GM18526 (cell line): Measurements from ENCODE around the gene KLF18.

Source experiments
- POLR2A ChIP-seq: IDR thresholded peaks from 3 replicates; pipeline ENCODE4 v1.6.1; 2011; ENCODE audit not compliant: insufficient read length; ENCODE audit errors: extremely low read depth

Gene KLF18

DNA sequence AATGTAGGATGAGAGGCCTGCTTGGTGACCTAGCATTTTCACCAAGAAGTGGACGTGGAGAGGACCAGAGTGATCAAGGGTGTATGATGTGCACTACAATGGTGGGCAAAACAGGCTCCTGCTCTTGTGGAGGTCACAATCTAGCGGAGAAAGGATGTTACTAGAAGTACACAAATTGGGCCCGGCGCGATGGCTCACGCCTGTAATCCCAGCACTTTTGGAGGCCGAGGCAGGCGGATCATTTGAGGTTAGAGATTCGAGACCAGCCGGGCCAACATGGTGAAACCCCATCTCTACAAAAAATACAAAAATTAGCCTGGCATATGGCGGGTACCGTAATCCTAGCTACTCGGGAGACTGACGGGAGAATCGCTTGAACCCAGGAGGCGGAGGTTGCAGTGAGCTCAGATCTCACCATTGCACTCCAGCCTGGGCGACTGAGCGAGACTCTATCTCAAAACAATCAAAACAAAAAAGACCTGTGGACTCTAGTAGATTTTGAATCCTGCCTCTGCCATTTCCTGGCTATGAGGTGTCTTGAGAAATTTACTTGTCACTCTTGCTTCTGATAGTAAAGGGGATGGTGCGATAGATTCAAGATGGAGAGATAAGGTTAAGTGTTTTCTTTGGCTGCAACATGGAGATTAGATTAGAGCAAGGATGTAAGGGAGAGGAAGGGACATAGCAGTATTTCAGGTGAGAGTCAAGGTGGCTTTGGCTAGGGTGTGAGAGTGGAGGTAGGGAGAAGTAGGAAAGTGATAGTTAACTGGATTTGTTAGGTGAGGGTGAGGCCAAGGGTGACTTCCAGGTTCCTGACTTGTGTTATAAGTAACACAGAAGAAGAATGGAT, 7.1 kb downstream of the KLF18 start:
- no peak for TF ChIP-seq POLR2A

DNA sequence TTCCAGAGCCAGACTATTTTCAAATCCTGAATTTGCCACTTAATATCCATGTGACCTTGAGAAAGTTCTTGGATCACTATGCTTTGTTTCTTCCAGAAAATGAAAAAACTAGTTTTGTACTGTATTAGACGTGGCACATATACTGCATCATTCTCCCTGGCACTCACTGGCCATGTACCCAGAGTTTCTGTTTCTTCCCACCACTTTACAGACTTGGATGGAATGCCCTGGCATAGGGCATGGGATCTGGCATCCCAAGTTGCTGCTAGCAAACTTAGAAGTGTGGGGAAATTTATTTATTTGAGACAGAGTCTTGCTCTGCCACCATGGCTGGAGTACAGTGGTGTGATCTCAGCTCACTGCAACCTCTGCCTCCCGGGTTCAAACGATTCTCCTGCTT, 10.0 kb downstream of the KLF18 start:
- no peak for TF ChIP-seq POLR2A

DNA sequence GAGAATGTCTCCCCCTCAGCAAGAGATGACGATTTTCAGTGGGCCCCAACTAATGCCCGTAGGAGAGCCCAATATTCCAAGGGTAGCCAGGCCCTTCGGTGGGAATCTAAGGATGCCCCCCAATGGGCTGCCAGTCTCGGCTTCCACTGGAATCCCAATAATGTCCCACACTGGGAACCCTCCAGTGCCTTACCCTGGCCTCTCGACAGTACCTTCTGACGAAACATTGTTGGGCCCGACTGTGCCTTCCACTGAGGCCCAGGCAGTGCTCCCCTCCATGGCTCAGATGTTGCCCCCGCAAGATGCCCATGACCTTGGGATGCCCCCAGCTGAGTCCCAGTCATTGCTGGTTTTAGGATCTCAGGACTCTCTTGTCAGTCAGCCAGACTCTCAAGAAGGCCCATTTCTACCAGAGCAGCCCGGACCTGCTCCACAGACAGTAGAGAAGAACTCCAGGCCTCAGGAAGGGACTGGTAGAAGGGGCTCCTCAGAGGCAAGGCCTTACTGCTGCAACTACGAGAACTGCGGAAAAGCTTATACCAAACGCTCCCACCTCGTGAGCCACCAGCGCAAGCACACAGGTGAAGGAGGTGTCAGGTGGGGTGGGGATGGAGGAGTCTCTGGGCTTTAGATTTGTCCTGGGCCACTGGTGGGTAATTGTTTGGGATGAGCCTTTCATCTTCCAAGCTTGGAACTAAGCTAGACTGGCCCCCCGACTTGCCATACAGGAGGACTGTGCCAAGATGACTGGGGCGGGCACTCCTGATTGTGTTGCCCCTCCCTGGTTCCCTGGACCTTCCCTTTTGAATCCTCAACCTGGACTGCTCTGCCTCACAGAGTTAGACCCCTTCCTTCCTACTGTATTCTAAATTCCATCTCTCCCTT, 11.6 kb downstream of the KLF18 start:
- no peak for TF ChIP-seq POLR2A

DNA sequence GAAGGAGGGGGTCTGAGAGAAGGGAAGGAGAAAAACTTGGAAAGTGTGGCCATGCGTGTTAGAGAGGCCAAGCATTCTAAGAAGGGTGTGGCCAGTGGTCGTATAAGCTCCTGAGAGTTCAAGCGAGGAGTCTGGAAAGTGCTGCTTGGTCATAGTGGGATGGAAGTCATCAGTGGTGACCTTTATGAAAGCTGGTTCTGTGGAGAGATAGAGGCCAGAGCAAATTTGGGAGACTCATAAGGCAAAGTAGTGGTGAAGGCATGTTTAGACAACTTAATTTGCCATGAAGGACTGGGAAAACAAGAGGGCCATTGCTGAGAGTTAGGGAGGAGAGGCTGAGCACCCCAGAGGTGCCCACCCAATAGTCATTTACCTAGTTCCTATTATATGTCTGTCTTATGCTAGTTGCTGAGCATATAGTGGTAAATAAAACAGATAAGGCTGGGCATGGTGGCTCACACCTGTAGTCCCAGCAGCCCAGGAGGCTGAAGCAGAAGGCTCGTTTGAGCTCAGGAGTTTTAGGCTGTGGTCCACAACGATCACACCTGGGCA, 21.0 kb downstream of the KLF18 start:
- TF ChIP-seq POLR2A: no peak

DNA sequence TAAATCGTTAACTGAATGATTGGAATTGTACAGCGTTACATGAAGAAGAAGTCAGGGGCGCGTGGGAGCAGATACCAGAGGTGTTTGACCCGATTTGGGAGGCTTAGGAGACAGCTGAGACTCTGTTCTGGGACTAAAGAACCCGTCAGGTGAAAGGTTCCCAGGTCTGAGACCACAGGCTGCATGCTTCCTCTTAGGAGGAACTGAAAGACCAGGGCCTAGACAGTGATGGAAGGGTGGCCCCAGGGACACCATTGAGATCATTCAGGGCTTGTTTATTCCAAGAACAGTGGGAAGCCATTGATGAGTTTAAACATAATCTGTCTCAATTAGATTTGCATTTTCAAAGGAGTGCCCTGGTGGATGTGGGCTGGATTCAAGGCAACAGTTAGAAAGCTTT, 21.9 kb downstream of the KLF18 start:
- TF ChIP-seq POLR2A: no peak

DNA sequence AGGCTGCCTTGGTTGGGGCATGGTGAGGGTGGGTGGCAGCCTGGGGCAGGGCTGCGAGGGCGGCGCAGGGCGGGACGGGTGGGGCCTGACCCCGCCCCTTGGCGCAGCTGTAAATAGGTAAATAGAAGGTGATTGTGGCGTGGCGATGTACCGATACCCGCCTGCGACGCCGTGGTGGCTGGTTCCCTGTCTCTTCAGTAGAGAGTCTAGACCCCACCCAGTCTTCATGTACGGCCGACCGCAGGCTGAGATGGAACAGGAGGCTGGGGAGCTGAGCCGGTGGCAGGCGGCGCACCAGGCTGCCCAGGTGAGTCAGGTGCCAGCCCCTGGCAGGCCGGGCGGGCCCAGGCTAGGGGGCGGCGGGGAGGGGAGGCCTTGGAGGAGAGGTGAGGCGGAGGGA, 22.7 kb downstream of the KLF18 start, which contains the start of gene KLF17:
Gene KLF17 (plus strand): TSS at position 140 of the 400 bp plus-strand sequence. CDS start 87 bp downstream, at position 227.
- no peak for TF ChIP-seq POLR2A

DNA sequence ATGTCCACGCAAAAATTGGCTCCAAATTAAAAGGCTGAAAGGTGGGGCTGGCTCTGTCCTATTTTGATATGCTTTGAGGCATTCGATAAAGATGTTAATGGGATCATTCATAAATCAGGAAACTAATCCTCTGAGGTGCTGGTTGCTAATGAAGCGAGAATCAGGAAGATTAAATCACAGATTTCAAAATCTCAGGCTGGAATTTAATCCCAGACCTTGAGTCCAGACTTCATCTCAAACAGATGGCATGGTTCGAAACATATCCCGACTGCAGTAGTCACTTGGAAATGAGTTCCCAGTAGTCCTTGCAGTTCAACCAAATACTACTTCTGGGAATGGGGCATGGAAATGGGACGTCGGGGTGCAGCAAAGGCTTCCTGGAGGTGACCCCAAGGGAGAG, 27.3 kb downstream of the KLF18 start:
- no peak for TF ChIP-seq POLR2A

DNA sequence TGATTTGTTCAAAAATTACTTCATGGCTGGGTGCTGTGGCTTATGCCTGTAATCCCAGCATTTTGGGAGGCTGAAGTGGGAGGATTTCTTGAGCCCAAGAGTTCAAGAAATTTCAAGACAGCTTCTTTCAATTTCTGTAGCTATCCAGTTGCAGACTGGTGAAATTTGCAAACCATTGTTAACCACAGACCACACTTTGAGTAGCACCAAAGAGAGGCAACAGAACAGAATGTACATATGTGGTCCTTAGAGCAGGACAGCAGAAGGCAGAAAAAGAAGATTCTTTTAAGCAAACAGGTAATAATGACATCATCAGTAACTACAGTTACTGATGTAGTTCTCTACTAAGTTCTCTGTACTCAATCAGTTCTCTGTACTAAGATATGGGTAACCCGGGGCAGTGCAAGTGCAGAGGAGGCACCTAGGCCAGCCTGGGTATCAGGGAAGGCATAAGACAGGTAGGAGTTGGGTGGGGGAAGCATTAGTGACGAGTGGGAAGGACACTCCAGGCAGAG, 28.3 kb downstream of the KLF18 start:
- TF ChIP-seq POLR2A: no peak

DNA sequence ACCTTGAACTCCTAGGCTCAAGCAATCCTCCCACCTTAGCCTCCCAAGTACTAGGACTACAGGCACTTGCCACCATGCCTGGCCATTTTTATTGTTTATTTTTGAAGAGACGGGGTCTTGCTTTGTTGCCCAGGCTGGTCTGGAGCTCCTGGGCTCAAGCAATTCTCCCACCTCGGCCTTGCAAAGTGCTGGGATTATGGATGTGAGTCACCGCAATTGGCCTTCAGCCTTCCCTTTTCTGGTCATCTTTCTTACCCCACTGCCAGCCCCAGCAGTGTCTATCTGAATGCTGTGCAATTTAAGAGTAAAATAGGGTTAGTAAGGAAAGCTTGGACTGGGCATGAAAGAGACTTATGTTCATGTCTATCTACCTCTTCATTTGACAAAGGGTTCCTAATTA, 28.9 kb downstream of the KLF18 start:
- TF ChIP-seq POLR2A: no peak

DNA sequence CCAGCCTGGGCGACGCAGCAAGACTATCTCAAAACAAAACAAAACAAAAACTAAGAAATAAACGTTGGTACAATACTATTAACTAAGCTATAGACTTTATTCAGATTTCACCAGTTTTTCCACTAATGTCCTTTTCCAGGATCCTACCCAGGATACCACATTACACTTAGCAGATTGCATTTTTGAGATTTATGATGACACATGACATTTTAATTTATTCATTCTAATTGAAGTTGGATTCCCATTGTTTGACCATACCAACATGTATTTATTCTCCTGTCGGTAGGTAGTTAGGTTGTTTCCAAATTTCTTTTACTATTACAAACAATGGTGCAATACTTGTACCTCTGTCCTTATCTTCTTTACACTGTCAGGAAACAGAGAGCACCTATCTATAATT, 29.6 kb downstream of the KLF18 start:
- no peak for TF ChIP-seq POLR2A

DNA sequence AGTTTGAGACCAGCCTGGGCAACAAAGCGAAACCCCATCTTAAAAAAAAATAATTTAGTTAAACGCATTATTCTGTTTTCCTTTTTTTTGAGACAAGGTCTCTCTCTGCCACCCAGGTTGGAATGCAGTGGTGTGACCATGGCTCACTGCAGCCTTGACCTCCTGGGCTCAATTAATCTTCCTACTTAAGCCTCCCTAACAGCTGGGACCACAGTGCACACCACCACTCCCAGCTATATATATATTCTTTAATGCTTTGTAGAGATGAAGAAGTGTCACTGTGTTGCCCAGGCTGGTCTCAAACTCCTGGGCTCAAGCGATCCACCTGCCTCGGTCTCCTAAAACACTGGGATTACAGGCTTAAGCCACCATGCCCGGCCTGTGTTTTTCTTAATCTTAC, 30.5 kb downstream of the KLF18 start:
- no peak for TF ChIP-seq POLR2A

DNA sequence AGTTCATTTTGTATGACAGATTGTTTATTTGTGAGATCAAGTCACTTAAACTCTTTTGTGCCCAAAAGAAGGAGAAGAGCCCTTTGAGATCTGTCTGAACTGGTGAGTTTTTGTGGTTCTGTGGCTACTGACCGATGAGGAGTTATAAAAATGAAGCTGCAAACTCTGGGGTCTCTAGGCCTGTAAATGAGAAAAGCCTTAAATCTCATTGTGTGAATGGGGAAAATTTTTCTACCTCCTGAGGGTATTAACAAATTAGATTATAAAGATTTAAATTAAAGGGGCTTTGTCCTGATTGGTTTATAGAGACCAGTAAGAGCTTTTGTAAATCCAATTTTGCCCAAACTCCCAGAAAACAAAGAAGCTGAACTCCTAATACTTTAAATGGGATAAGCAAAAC, 32.5 kb downstream of the KLF18 start:
- TF ChIP-seq POLR2A: no peak

DNA sequence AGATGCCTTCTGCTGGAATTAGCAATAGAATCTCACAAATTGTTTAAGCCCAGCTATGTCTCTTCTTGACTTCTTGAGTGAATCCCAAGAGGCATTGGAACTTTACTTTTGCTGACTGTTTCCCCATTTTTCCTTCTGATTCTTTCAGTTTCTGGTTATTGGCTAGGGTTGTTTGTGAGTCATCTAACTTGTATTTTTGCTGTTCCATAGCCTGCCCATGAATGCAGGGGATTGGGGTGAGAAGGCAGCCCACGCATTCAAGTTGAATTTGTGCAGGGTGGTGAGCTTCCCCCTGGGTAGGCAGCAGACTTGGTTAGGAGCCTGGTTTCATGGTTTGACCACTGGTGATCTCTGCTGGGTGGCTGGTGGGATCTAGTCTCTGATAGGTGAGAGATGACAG, 33.2 kb downstream of the KLF18 start:
- TF ChIP-seq POLR2A: no peak

DNA sequence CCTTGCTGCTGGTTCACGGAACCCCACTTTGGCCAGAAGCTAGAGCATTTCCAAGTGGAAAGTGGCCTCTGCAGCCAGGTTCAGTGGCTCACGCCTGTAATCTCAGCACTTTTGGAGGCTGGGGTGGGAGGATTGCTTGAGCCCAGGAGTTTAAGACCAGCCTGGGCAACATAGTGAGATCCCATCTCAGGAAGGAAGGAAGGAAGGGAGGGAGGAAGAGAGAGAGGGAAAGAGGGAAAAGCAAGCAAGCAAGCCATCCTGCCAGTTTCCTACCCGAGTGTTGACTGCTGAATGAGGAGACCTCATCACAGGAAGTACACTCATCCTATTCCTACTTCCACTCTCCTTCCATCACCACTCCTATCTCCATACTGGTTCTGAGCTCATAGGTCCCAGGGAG, 35.6 kb downstream of the KLF18 start:
- no peak for TF ChIP-seq POLR2A

DNA sequence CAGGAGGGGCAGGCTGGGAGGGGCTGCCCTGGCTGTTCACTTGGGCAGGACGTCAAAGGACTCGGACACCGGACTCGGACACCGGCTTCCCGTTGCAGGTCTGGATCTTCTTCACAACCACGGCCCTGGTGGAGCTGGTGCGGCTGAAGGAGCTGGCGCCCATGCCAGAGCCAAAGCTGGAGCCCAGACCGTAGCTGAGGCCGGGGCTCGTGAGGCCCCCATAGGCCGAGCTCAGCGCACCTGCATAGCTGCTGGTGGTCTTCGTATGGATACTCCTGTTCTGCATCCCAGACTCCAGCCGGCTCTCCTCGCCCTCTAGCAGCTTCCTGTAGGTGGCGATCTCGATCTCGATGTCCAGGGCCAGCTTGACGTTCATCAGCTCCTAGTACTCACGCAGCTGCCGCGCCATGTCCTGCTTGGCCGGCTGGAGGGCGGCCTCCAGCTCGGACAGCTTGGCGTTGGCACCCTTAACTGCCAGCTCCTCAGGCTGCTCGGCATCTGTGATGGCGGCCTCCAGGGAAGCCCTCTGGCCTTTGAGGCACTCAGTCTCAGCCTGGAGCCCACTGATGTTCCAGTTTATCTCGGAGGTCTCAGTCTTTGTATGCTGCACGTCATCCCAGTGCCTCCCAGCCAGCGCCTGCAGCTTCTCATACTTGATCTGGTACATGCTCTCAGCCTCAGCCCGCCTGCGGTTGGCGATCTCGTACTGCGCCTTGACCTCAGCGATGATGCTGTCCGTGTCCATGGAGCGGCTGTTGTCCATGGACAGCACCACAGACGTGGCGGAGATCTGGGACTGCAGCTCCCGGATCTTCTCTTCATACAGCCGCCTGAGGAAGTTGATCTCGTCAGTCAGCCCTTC, 37.9 kb downstream of the KLF18 start:
- no peak for TF ChIP-seq POLR2A
